Activated naive CD4-positive, alpha-beta T cell treated with anti-CD3 and anti-CD28 coated beads, Interleukin-2, amount 10 ng/mL, durations not matched to agents 7 days and 5 days (primary cell): Measurements from ENCODE around the gene GNA12.
"Not testable (repeated sequence)": the region's sequence is repeated elsewhere in the genome, so short reads cannot be mapped to it uniquely, and the experiment has no call there.

Experiments used
- CTCF ChIA-PET: fragments of 350-600 bp; sonication (Branson Sonifier 250); formaldehyde crosslinking; loops from one replicate; lab custom pipeline; 2021; ENCODE audit warnings: antibody characterized with exemption; lab: Charles Lee
- DNase-seq: peaks from one replicate; pipeline ENCODE4 v3.0.0-alpha.2; 2020
- H3K27ac Mint-ChIP-seq: one replicate; pipeline ENCODE4 v1.8.0; 2021; ENCODE audit warnings: mild to moderate bottlenecking, moderate library complexity, mixed read lengths
- H3K27me3 Mint-ChIP-seq: one replicate; pipeline ENCODE4 v1.8.0; 2021; ENCODE audit warnings: mild to moderate bottlenecking, mixed read lengths
- H3K36me3 Mint-ChIP-seq: one replicate; pipeline ENCODE4 v1.8.0; 2021; ENCODE audit warnings: mixed read lengths
- H3K4me1 Mint-ChIP-seq: one replicate; pipeline ENCODE4 v1.8.0; 2021; ENCODE audit warnings: mixed read lengths
- H3K4me3 Mint-ChIP-seq: one replicate; pipeline ENCODE4 v1.8.0; 2021; ENCODE audit warnings: mild to moderate bottlenecking, moderate library complexity, mixed read lengths
- H3K9me3 Mint-ChIP-seq: one replicate; pipeline ENCODE4 v1.8.0; 2021; ENCODE audit warnings: mixed read lengths

Gene GNA12

GRCh38 chr7:2860627-2861133, 16.6 kb upstream of the GNA12 start:
- CTCF ChIA-PET = interaction anchor here (2.1 kb wide), 1 partner anchor 9 kb away, joined by 7 read pairs; no protein-coding TSS in a partner anchor
- H3K9me3 Mint-ChIP-seq = no peaks in the 10 kb centered on the region
- no peak for DNase-seq
- no peak overlapping the region for H3K27ac Mint-ChIP-seq
- peaks cover 29% of the 10 kb centered on the region for H3K4me1 Mint-ChIP-seq
- no peak overlapping the region for H3K4me3 Mint-ChIP-seq
- H3K27me3 Mint-ChIP-seq = no peaks in the 10 kb centered on the region
- peaks cover 2% of the 10 kb centered on the region for H3K36me3 Mint-ChIP-seq

GRCh38 chr7:2859952-2860351, 15.8 kb upstream of the GNA12 start:
- Mint-ChIP-seq H3K9me3 (no peaks in the 10 kb centered on the region), H3K4me1 (peaks cover 28% of the 10 kb centered on the region), H3K36me3 (peaks cover 2% of the 10 kb centered on the region), H3K27ac (no peak overlapping the region), H3K27me3 (no peaks in the 10 kb centered on the region), H3K4me3 (no peak overlapping the region)
- DNase-seq = no peak
- CTCF ChIA-PET = no interaction called here

- no peak overlapping the region for H3K4me3 Mint-ChIP-seq
- H3K27ac Mint-ChIP-seq = no peak overlapping the region
- no peaks in the 10 kb centered on the region for H3K9me3 Mint-ChIP-seq
- CTCF ChIA-PET = no interaction called here
- DNase-seq = no peak
- H3K36me3 Mint-ChIP-seq = no peaks in the 10 kb centered on the region
- peaks cover 15% of the 10 kb centered on the region for H3K4me1 Mint-ChIP-seq
- H3K27me3 Mint-ChIP-seq = no peaks in the 10 kb centered on the region
Measured at GRCh38 chr7:2858621-2859020, 14.5 kb upstream of the GNA12 start.

- Mint-ChIP-seq H3K27me3 (no peaks in the 10 kb centered on the region), H3K4me1 (peaks cover under 1% of the 10 kb centered on the region), H3K4me3 (no peak overlapping the region), H3K27ac (no peak overlapping the region), H3K36me3 (no peaks in the 10 kb centered on the region), H3K9me3 (no peaks in the 10 kb centered on the region)
- DNase-seq = no peak
- CTCF ChIA-PET = no interaction called here
Measured at GRCh38 chr7:2856388-2857169, 12.5 kb upstream of the GNA12 start.

- CTCF ChIA-PET = interaction anchor here (1.6 kb wide), 1 partner anchor 9 kb away, joined by 6 read pairs; no protein-coding TSS in a partner anchor
- no peaks in the 10 kb centered on the region for H3K9me3 Mint-ChIP-seq
- H3K36me3 Mint-ChIP-seq = no peaks in the 10 kb centered on the region
- DNase-seq = no peak
- peaks cover 6% of the 10 kb centered on the region for H3K4me1 Mint-ChIP-seq
- H3K27me3 Mint-ChIP-seq = no peaks in the 10 kb centered on the region
- H3K27ac Mint-ChIP-seq = no peak overlapping the region
- H3K4me3 Mint-ChIP-seq = no peak overlapping the region
Measured at GRCh38 chr7:2855386-2855785, 11.3 kb upstream of the GNA12 start.

GRCh38 chr7:2853552-2853951, 9.4 kb upstream of the GNA12 start:
- H3K36me3 Mint-ChIP-seq, DNase-seq, H3K9me3 Mint-ChIP-seq, H3K27ac Mint-ChIP-seq, H3K4me3 Mint-ChIP-seq, H3K27me3 Mint-ChIP-seq, H3K4me1 Mint-ChIP-seq: not testable (repeated sequence)
- CTCF ChIA-PET = interaction anchor here (1.7 kb wide), 1 partner anchor 12 kb away, joined by 5 read pairs; no protein-coding TSS in a partner anchor

- CTCF ChIA-PET = interaction anchor here (1.7 kb wide), 1 partner anchor 12 kb away, joined by 5 read pairs; no protein-coding TSS in a partner anchor
- Mint-ChIP-seq H3K4me3 (no peak overlapping the region), H3K27me3 (no peaks in the 10 kb centered on the region), H3K9me3 (no peaks in the 10 kb centered on the region), H3K36me3 (no peaks in the 10 kb centered on the region), H3K27ac (no peak overlapping the region), H3K4me1 (peaks cover 6% of the 10 kb centered on the region)
- DNase-seq = no peak
Measured at GRCh38 chr7:2853147-2853546, 9.0 kb upstream of the GNA12 start.

- H3K27me3 Mint-ChIP-seq = no peaks in the 10 kb centered on the region
- peaks cover 6% of the 10 kb centered on the region for H3K4me1 Mint-ChIP-seq
- H3K36me3 Mint-ChIP-seq = no peaks in the 10 kb centered on the region
- DNase-seq = no peak
- no peaks in the 10 kb centered on the region for H3K9me3 Mint-ChIP-seq
- no peak overlapping the region for H3K4me3 Mint-ChIP-seq
- peak overlapping the region; percentile 35 for H3K27ac Mint-ChIP-seq
- CTCF ChIA-PET = interaction anchor here (0.9 to 1.6 kb wide), 7 partner anchors 10 to 142 kb away, joined by 3 to 7 read pairs (median 3); no protein-coding TSS in a partner anchor
Measured at GRCh38 chr7:2851497-2851896, 7.4 kb upstream of the GNA12 start.

GRCh38 chr7:2849941-2850766, 6.0 kb upstream of the GNA12 start:
- Mint-ChIP-seq H3K27ac (no peak overlapping the region), H3K4me3 (no peak overlapping the region), H3K36me3 (no peaks in the 10 kb centered on the region), H3K4me1 (peaks cover 13% of the 10 kb centered on the region), H3K27me3 (no peaks in the 10 kb centered on the region), H3K9me3 (no peaks in the 10 kb centered on the region)
- DNase-seq = no peak
- CTCF ChIA-PET = no interaction called here

GRCh38 chr7:2845034-2845592, 1.0 kb upstream of the GNA12 start:
- CTCF ChIA-PET = interaction anchor here (0.7 to 1.0 kb wide), 3 partner anchors 17 to 134 kb away, joined by 3 to 4 read pairs (median 4); no protein-coding TSS in a partner anchor
- no peak for DNase-seq
- H3K27me3 Mint-ChIP-seq = no peaks in the 10 kb centered on the region
- H3K4me3 Mint-ChIP-seq = peak overlapping the region; percentile 80
- H3K36me3 Mint-ChIP-seq = peaks cover 15% of the 10 kb centered on the region
- peaks cover 32% of the 10 kb centered on the region for H3K4me1 Mint-ChIP-seq
- no peak overlapping the region for H3K27ac Mint-ChIP-seq
- no peaks in the 10 kb centered on the region for H3K9me3 Mint-ChIP-seq

GRCh38 chr7:2843711-2844152, 376 bp downstream of the GNA12 start:
- Mint-ChIP-seq H3K9me3 (no peaks in the 10 kb centered on the region), H3K36me3 (peaks cover 18% of the 10 kb centered on the region), H3K27me3 (no peaks in the 10 kb centered on the region), H3K4me3 (peak overlapping the region; percentile 69), H3K4me1 (peaks cover 38% of the 10 kb centered on the region), H3K27ac (peak overlapping the region; percentile 77)
- CTCF ChIA-PET = no interaction called here
- DNase-seq = peak; percentile 64

GRCh38 chr7:2843191-2843685, 870 bp downstream of the GNA12 start:
- Mint-ChIP-seq H3K36me3 (peaks cover 18% of the 10 kb centered on the region), H3K27ac (peak overlapping the region; percentile 81)

GRCh38 chr7:2841907-2842306, 2.2 kb downstream of the GNA12 start:
- DNase-seq = no peak
- Mint-ChIP-seq H3K4me3 (no peak overlapping the region), H3K4me1 (peaks cover 52% of the 10 kb centered on the region), H3K9me3 (no peaks in the 10 kb centered on the region), H3K27ac (no peak overlapping the region), H3K36me3 (peaks cover 26% of the 10 kb centered on the region), H3K27me3 (no peaks in the 10 kb centered on the region)
- CTCF ChIA-PET = no interaction called here

More at GRCh38 chr7:2843191-2843685, 870 bp downstream of the GNA12 start:
- CTCF ChIA-PET = no interaction called here
- DNase-seq = no peak
- Mint-ChIP-seq H3K4me1 (peaks cover 41% of the 10 kb centered on the region), H3K9me3 (no peaks in the 10 kb centered on the region), H3K4me3 (peak overlapping the region; percentile 77), H3K27me3 (no peaks in the 10 kb centered on the region)

- H3K27me3 Mint-ChIP-seq = no peaks in the 10 kb centered on the region
- H3K4me1 Mint-ChIP-seq = peaks cover 56% of the 10 kb centered on the region
- H3K27ac Mint-ChIP-seq = no peak overlapping the region
- H3K36me3 Mint-ChIP-seq = peaks cover 30% of the 10 kb centered on the region
- H3K4me3 Mint-ChIP-seq = no peak overlapping the region
- DNase-seq = no peak
- CTCF ChIA-PET = no interaction called here
- H3K9me3 Mint-ChIP-seq = no peaks in the 10 kb centered on the region
Measured at GRCh38 chr7:2840458-2840857, 3.6 kb downstream of the GNA12 start.
